ENCODE measurements around the gene ATP6V1E1. TPM values are rescaled to one million over a fixed set of nuclear protein-coding genes. Genes with fewer than 3 reads are reported as not detected.
A peak's percentile ranks its signal among the peaks of the same experiment; 100 is the strongest.
"Not testable (repeated sequence)": the region's sequence is repeated elsewhere in the genome, so short reads cannot be mapped to it uniquely, and the experiment has no call there.

Gene ATP6V1E1
- total RNA-seq, 1 experiment from 2014 or later = 89.2 TPM

DNA sequence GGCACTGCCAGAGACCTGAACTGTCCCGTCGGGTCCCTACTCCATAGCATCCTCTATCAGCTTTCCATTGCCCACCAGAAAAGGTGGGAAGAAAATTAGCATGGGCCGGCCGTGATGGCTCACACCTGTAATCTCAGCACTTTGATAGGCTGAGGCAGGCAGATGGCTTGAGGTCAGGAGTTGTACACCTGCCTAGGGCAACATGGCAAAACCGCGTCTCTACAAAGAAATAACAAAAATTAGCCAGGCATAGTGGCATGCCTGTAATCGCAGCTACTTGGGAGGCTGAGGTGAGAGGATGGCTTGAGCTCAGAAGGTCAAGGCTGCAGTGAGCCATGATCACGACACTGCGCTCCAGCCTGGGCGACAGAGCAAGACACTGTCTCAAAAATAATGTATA, 61.8 kb downstream of the ATP6V1E1 start:
- Histone ChIP-seq H3K4me2 (ENCODE audit: insufficient read depth, insufficient read length, low read length) (no peak overlapping the region), H2BK12ac (ENCODE audit: insufficient read length, low read depth, low read length) (no peak overlapping the region), H4K91ac (ENCODE audit: insufficient read length, low read depth, low read length) (no peak overlapping the region), H3K4me1 (ENCODE audit: insufficient read depth, low read length) (peaks cover 16% of the 10 kb centered on the region), H3K27ac (ENCODE audit: insufficient read length, low read depth, low read length) (no peak overlapping the region), H3K79me1 (ENCODE audit: insufficient read depth, low read depth, low read length, poor library complexity, severe bottlenecking) (no peaks in the 10 kb centered on the region), H2BK15ac (ENCODE audit: low read depth, low read length) (no peak overlapping the region), H3K23ac (ENCODE audit: insufficient read length, low read depth, low read length) (no peak overlapping the region), H4K20me1 (ENCODE audit: control insufficient read depth, insufficient read depth, insufficient read length) (no peaks in the 10 kb centered on the region), H3T11ph (ENCODE audit: low read length) (no peak overlapping the region), H2AFZ (ENCODE audit: low read length) (no peak overlapping the region), H4K5ac (ENCODE audit: insufficient read length, low read depth, low read length) (no peak overlapping the region), H3K23me2 (ENCODE audit: insufficient read length, low read depth, low read length, poor library complexity, severe bottlenecking) (no peaks in the 10 kb centered on the region), H3K9ac (ENCODE audit: extremely low read depth, insufficient read length, low read length) (no peak overlapping the region), H2AK5ac (ENCODE audit: insufficient read length, low read length) (no peak overlapping the region), H3K27me3 (ENCODE audit: insufficient read depth, low read length) (no peaks in the 10 kb centered on the region), H2BK5ac (ENCODE audit: insufficient read length, low read length) (no peak overlapping the region), H2BK20ac (ENCODE audit: low read depth, low read length, poor library complexity, severe bottlenecking) (no peak overlapping the region), H2BK120ac (ENCODE audit: low read depth, low read length, poor library complexity, severe bottlenecking) (no peak overlapping the region), H3K14ac (ENCODE audit: insufficient read depth, low read length) (no peak overlapping the region), H4K8ac (replicated peaks; ENCODE audit: insufficient read length, low read depth, low read length) (no peak overlapping the region), H3K79me2 (ENCODE audit: insufficient read depth, low read length) (no peaks in the 10 kb centered on the region), H3K9me3 (ENCODE audit: control insufficient read depth, low read depth, low read length) (no peaks in the 10 kb centered on the region), H3K18ac (ENCODE audit: insufficient read length, low read depth, low read length) (no peak overlapping the region), H3K56ac (ENCODE audit: insufficient read length, low read depth, low read length) (no peak overlapping the region), H3K4ac (ENCODE audit: low read depth, low read length) (no peak overlapping the region)
- Mint-ChIP-seq H3K4me3 (no peak overlapping the region), H3K4me1 (peaks cover 44 to 49% of the 10 kb centered on the region in 2 experiments), H3K27me3 (ENCODE audit: low read depth) (no peaks in the 10 kb centered on the region; the same call in none of the 2 replicates), H3K27ac (peak overlapping the region in 2 of 3 experiments; percentile 42 to 85; a peak in 4 of 7 replicates), H3K36me3 (ENCODE audit: insufficient read depth in 1 of 3, low read depth in 3 of 3) (peaks cover 0 to 9% (median 3%) of the 10 kb centered on the region in 3 experiments; a peak in 3 of 7 replicates), H3K9me3 (0 out of 5 replicates have a peak, but pooled peaks cover 0 to 3% of the 10 kb centered on the region in 2 experiments)
- DNase-seq = no peak
- TF ChIP-seq, protein P1, sequence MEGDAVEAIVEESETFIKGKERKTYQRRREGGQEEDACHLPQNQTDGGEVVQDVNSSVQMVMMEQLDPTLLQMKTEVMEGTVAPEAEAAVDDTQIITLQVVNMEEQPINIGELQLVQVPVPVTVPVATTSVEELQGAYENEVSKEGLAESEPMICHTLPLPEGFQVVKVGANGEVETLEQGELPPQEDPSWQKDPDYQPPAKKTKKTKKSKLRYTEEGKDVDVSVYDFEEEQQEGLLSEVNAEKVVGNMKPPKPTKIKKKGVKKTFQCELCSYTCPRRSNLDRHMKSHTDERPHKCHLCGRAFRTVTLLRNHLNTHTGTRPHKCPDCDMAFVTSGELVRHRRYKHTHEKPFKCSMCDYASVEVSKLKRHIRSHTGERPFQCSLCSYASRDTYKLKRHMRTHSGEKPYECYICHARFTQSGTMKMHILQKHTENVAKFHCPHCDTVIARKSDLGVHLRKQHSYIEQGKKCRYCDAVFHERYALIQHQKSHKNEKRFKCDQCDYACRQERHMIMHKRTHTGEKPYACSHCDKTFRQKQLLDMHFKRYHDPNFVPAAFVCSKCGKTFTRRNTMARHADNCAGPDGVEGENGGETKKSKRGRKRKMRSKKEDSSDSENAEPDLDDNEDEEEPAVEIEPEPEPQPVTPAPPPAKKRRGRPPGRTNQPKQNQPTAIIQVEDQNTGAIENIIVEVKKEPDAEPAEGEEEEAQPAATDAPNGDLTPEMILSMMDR (conservative IDR thresholded peaks at IDR 0.05) = no peak
- WGBS (ENCODE audit: extremely low coverage, insufficient read length, low lambda C conversion rate) = no CpG with 5 or more reads among the region's 10 CpGs

DNA sequence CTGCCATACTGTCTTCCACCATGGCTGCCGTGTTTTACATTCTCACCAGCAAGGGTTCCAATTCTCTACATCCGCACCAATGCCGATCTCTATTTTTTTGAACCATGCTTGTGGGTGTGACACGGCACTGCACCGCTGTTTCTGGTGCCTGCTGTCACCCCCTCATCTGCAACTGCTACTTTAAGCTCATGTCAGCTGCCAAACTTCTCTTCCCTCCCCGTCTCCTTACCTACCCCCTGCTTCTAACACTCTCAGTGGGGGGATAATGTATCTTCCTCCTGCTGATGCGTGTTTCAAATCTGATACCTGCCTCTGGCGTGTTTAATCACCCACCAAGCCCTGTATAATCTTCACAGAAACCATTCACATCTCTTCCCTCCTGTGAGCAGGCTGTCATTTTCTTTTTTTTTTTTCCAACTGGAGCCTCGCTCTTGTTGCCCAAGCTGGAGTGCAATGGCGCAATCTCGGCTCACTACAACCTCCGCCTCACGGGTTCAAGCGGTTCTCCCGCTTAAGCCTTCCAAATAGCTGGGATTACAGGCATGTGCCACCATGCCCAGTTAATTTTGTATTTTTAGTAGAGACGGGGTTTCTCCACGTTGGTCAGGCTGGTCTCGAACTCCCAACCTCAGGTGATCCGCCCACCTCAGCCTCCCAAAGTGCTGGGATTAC, 62.4 kb downstream of the ATP6V1E1 start:
- not testable (repeated sequence) for H3K4me2 ChIP-seq (ENCODE audit: insufficient read depth, insufficient read length, low read length); DNase-seq; H3K9ac ChIP-seq (ENCODE audit: extremely low read depth, insufficient read length, low read length); H4K20me1 ChIP-seq (ENCODE audit: control insufficient read depth, insufficient read depth, insufficient read length); H3K18ac ChIP-seq (ENCODE audit: insufficient read length, low read depth, low read length); H4K91ac ChIP-seq (ENCODE audit: insufficient read length, low read depth, low read length); H3K27me3 Mint-ChIP-seq (ENCODE audit: low read depth); H3K79me1 ChIP-seq (ENCODE audit: insufficient read depth, low read depth, low read length, poor library complexity, severe bottlenecking); H2BK15ac ChIP-seq (ENCODE audit: low read depth, low read length); H2BK5ac ChIP-seq (ENCODE audit: insufficient read length, low read length); H3K4ac ChIP-seq (ENCODE audit: low read depth, low read length); H2BK120ac ChIP-seq (ENCODE audit: low read depth, low read length, poor library complexity, severe bottlenecking); H2BK12ac ChIP-seq (ENCODE audit: insufficient read length, low read depth, low read length); H2BK20ac ChIP-seq (ENCODE audit: low read depth, low read length, poor library complexity, severe bottlenecking); H2AK5ac ChIP-seq (ENCODE audit: insufficient read length, low read length); H3T11ph ChIP-seq (ENCODE audit: low read length); H2AFZ ChIP-seq (ENCODE audit: low read length); H3K9me3 Mint-ChIP-seq; H4K8ac ChIP-seq (replicated peaks; ENCODE audit: insufficient read length, low read depth, low read length); H3K9me3 ChIP-seq (ENCODE audit: control insufficient read depth, low read depth, low read length); H3K27me3 ChIP-seq (ENCODE audit: insufficient read depth, low read length); H3K36me3 Mint-ChIP-seq (ENCODE audit: insufficient read depth in 1 of 3, low read depth in 3 of 3); H3K79me2 ChIP-seq (ENCODE audit: insufficient read depth, low read length); H4K5ac ChIP-seq (ENCODE audit: insufficient read length, low read depth, low read length); H3K14ac ChIP-seq (ENCODE audit: insufficient read depth, low read length); H3K56ac ChIP-seq (ENCODE audit: insufficient read length, low read depth, low read length); H3K4me3 Mint-ChIP-seq; H3K23me2 ChIP-seq (ENCODE audit: insufficient read length, low read depth, low read length, poor library complexity, severe bottlenecking); H3K23ac ChIP-seq (ENCODE audit: insufficient read length, low read depth, low read length); H3K27ac ChIP-seq (ENCODE audit: insufficient read length, low read depth, low read length)
- H3K4me1 Mint-ChIP-seq = peaks cover 42 to 47% of the 10 kb centered on the region in 2 experiments
- WGBS (ENCODE audit: extremely low coverage, insufficient read length, low lambda C conversion rate) = no CpG with 5 or more reads among the region's 19 CpGs
- H3K27ac Mint-ChIP-seq = peak overlapping the region; percentile 57 to 70 (median 61); a peak in 5 of 7 replicates
- peaks cover 15% of the 10 kb centered on the region for H3K4me1 ChIP-seq (ENCODE audit: insufficient read depth, low read length)
